HUES64 (cell line): Measurements from ENCODE around the gene MAMSTR.
A peak's percentile ranks its signal among the peaks of the same experiment; 100 is the strongest.
"Not testable (repeated sequence)": the region's sequence is repeated elsewhere in the genome, so short reads cannot be mapped to it uniquely, and the experiment has no call there.

Experiments
- H3K27ac ChIP-seq: 2 replicates; pipeline ENCODE4 v1.7.0; 2013; ENCODE audit warnings: low read depth, low read length, inconsistent platforms
- H3K27me3 ChIP-seq: 2 replicates; pipeline ENCODE4 v1.6.1; 2013; ENCODE audit warnings: mild to moderate bottlenecking, low read length; ENCODE audit not compliant: insufficient read depth
- H3K36me3 ChIP-seq: 2 replicates; pipeline ENCODE4 v1.6.1; 2013; ENCODE audit warnings: mild to moderate bottlenecking, low read length; ENCODE audit not compliant: insufficient read depth
- H3K4me1 ChIP-seq: 2 replicates; pipeline ENCODE4 v1.6.1; 2013; ENCODE audit warnings: mild to moderate bottlenecking, low read length, moderate library complexity; ENCODE audit not compliant: insufficient read depth
- H3K4me3 ChIP-seq: 2 replicates; pipeline ENCODE4 v1.5.1; 2013; ENCODE audit warnings: mild to moderate bottlenecking, low read length, moderate library complexity
- H3K9ac ChIP-seq: 2 replicates; pipeline ENCODE4 v1.6.1; 2013; ENCODE audit warnings: mild to moderate bottlenecking, low read depth, low read length
- H3K9me3 ChIP-seq: 2 replicates; pipeline ENCODE4 v1.6.1; 2013; ENCODE audit warnings: low read depth, low read length; ENCODE audit not compliant: insufficient read depth
- WGBS: fragments of 150-250, 120-280 bp; methylation state at CpG from one replicate; pipeline ENCODE4 v1.1.7; 2013; ENCODE audit warnings: missing lambda C conversion rate; 5-methylcytosine and 5-hydroxymethylcytosine counted together

The MAMSTR gene

DNA sequence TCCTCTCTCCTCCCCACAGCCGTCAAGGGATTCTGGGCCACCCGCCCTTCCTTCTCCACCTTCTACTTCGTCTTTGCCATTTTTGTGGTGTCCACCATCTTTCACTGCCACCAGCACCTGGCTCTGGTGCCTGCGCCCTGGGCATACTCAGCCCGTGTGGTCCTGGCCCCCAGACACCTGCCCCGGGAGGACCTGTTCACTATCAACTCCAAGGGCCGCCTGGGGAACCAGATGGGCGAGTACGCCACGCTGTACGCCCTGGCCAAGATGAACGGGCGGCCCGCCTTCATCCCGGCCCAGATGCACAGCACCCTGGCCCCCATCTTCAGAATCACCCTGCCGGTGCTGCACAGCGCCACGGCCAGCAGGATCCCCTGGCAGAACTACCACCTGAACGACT lies 39.5 kb downstream of the MAMSTR start:
- H3K27ac ChIP-seq, H3K36me3 ChIP-seq, H3K4me1 ChIP-seq, H3K27me3 ChIP-seq, H3K9me3 ChIP-seq, H3K9ac ChIP-seq, H3K4me3 ChIP-seq: not testable (repeated sequence)
- 94% methylated on average over 14 of the region's 19 CpGs for WGBS

DNA sequence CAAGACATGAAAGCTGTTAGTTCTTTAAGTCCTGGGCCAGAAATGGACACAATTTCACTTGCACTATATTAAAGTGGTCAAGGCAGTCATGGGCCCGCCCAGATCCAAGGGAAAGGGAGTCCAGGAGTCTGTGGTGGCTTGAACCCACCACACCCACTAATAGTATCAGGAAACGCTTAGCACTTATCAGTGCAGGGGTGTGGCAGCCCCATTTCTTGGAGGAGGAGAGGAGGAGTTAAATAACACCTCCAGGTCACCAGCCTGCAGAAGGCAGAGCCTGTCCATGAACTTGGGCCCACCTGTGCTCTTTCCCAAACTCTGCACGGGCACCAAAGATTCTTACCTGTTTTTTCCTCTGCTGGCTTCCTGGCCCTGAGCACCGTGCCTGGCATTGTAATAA lies 41.3 kb downstream of the MAMSTR start:
- H3K9ac ChIP-seq = no peak overlapping the region
- H3K4me1 ChIP-seq = peaks cover 24% of the 10 kb centered on the region
- 86% methylated on average over 3 of the region's 4 CpGs for WGBS
- H3K4me3 ChIP-seq = no peak overlapping the region
- H3K27ac ChIP-seq = no peak overlapping the region
- H3K9me3 ChIP-seq = no peaks in the 10 kb centered on the region
- H3K27me3 ChIP-seq = peaks cover 11% of the 10 kb centered on the region
- no peaks in the 10 kb centered on the region for H3K36me3 ChIP-seq

DNA sequence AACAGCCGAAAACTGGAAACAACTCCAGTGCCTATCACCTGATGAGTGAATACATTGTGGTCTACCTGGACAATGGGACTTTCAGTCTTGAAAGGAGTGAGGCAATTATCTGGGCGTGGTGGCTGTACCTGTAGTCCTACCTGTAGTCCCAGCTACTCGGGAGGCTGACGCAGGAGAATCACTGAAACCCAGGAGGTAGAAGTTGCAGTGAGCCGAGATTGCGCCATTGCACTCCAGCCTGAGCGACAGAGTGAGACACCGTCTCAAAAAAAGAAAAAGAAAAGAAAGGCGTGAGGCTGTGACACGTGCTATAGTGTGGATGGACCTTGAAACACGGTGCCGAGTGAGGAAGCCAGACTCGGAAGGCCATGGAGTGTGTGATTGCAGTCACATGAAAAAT lies 42.6 kb downstream of the MAMSTR start:
- peaks cover 25% of the 10 kb centered on the region for H3K4me1 ChIP-seq
- no peak overlapping the region for H3K9ac ChIP-seq
- WGBS = 93% methylated on average over 13 of the region's 13 CpGs
- H3K9me3 ChIP-seq = no peaks in the 10 kb centered on the region
- H3K36me3 ChIP-seq = no peaks in the 10 kb centered on the region
- peaks cover 11% of the 10 kb centered on the region for H3K27me3 ChIP-seq
- no peak overlapping the region for H3K27ac ChIP-seq
- H3K4me3 ChIP-seq = no peak overlapping the region

GRCh38 chr19:48676487-48676886 lies 43.0 kb downstream of the MAMSTR start:
- H3K9ac ChIP-seq = no peak overlapping the region
- no peak overlapping the region for H3K4me3 ChIP-seq
- H3K27ac ChIP-seq = no peak overlapping the region
- peaks cover 25% of the 10 kb centered on the region for H3K4me1 ChIP-seq
- H3K9me3 ChIP-seq = no peaks in the 10 kb centered on the region
- WGBS = 91% methylated on average over 17 of the region's 17 CpGs
- H3K27me3 ChIP-seq = peaks cover 11% of the 10 kb centered on the region
- H3K36me3 ChIP-seq = no peaks in the 10 kb centered on the region

GRCh38 chr19:48674921-48675824 lies 44.4 kb downstream of the MAMSTR start:
- peaks cover 11% of the 10 kb centered on the region for H3K27me3 ChIP-seq
- no peaks in the 10 kb centered on the region for H3K9me3 ChIP-seq
- no peak overlapping the region for H3K4me3 ChIP-seq
- no peak overlapping the region for H3K27ac ChIP-seq
- WGBS = 39% methylated on average over 28 of the region's 28 CpGs
- H3K4me1 ChIP-seq = peaks cover 25% of the 10 kb centered on the region
- no peak overlapping the region for H3K9ac ChIP-seq
- no peaks in the 10 kb centered on the region for H3K36me3 ChIP-seq

DNA sequence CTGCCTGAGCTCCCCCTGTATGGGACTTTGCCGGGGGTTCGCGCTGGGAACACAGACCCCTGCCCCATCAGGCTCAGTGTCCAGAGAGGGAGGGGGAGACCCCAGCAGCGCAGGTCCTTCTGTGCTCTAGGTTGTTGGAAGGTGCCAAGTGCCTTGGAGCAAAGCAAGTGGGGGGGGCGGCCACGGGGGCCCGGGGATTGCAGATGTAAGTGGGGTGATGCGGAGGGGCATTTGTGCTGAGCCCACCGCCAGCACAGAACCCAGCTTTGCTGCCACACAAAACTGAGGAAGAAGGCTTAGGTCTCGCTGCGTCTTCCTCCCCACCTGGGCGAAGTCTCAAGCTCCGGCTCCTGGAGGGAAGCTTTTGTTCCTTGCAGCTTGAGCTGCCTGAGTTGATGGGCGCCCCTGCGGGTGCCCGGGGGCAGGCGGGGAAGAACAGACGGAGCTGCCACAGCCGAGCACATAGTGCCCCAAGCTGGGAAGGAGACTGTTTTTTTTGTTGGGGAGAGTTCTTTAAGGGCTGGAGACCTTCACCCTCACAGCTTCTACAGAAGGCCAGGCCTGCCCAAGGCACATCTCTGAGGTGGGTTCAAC lies 45.2 kb downstream of the MAMSTR start:
- Histone ChIP-seq H3K27ac (no peak overlapping the region), H3K36me3 (no peaks in the 10 kb centered on the region), H3K4me1 (peaks cover 25% of the 10 kb centered on the region), H3K4me3 (no peak overlapping the region), H3K9ac (no peak overlapping the region), H3K9me3 (no peaks in the 10 kb centered on the region), H3K27me3 (peaks cover 11% of the 10 kb centered on the region)
- whole genome bisulfite sequencing = 23% methylated on average over 19 of the region's 19 CpGs

- peaks cover 25% of the 10 kb centered on the region for H3K4me1 ChIP-seq
- H3K9me3 ChIP-seq = no peaks in the 10 kb centered on the region
- WGBS = 40% methylated on average over 25 of the region's 25 CpGs
- no peak overlapping the region for H3K9ac ChIP-seq
- H3K36me3 ChIP-seq = no peaks in the 10 kb centered on the region
- H3K27ac ChIP-seq = no peak overlapping the region
- peaks cover 11% of the 10 kb centered on the region for H3K27me3 ChIP-seq
- H3K4me3 ChIP-seq = peak overlapping the region; percentile 26; the same call in 1 of the 2 replicates
These were observed 46.0 kb downstream of the MAMSTR start for GRCh38 chr19:48673436-48674100.

- no peak within 1 kb of the TSS for H3K9ac ChIP-seq
- H3K4me3 ChIP-seq = peak within 1 kb of the TSS; percentile 26; the same call in 1 of the 2 replicates
- H3K27me3 ChIP-seq = peaks cover 11% of the 10 kb centered on the region
- no peaks in the 10 kb centered on the region for H3K9me3 ChIP-seq
- H3K4me1 ChIP-seq = peaks cover 25% of the 10 kb centered on the region
- no peak within 1 kb of the TSS for H3K27ac ChIP-seq
- H3K36me3 ChIP-seq = no peaks in the 10 kb centered on the region
- 45% methylated on average over 25 of the region's 25 CpGs for WGBS
These were observed 46.5 kb downstream of the MAMSTR start, which contains the start of gene NTN5 for GRCh38 chr19:48672994-48673393. NTN5 (minus strand) TSS chr19:48673017; CDS start chr19:48670986, 2,031 bp downstream.

DNA sequence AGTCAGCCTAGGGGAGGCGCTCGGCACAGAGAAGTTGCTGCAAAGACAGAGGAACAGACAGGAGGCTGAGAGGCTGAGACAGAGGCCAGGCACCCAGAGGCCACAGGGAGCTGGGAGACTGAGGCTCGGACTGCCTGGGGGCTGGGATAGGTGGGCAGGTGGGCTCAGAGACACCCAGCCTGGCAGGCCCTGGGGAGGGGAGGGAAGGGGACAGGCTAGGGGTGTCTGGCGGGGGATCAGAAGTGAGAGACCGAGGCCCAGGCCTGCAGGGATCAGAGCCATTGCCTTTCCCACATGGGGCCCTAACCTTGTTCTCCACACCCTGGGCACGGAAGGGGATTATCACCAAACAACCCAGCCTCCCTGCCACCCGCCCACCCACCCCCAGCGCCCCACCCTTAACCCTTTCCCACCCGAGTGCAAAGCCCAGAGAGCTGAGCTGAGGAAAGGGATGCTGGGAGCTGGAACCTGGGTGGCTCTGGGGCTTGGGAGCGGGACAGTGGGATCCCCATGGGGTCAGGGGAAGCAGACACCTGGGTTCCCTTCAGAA lies 48.0 kb downstream of the MAMSTR start:
- H3K27me3 ChIP-seq = peaks cover 11% of the 10 kb centered on the region
- no peak overlapping the region for H3K27ac ChIP-seq
- H3K9ac ChIP-seq = no peak overlapping the region

DNA sequence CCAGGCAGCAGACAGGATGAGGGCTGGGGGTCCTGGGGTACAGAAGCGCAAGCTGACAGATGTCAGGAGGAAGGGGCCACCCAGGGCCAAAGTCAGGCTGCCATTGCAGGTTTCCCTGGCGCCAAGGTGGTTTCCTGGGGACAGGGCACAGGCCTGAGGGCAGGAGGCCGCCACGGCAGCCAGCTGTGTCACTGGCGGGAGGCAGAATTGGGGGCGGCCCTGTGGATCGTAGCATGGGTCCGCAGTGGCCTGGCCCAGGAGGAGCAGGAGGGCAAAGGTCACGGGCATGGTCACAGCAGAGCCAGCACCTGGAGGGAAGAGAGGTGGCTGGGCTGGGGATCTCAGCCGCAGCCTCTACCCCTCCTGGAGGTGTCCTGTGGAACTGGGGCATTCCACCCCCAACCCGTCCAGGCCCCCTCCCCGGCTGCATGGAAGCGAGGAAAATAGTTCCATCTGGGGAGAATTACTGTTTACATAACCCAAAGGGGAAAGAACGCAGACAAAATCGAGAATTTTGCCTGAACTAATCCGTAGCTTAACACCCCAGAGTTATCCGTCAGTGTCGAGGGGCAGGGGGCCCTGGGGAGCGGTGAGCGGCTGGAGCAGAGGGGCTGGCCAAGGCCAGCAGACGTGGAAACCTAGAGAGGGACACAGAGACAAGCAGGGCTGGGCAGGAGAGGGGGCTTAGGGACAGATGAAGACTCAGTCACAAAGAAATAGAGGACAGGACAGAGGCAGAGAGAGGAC lies 48.7 kb downstream of the MAMSTR start:
- Histone ChIP-seq H3K27me3 (peaks cover 11% of the 10 kb centered on the region), H3K36me3 (no peaks in the 10 kb centered on the region), H3K9ac (no peak overlapping the region), H3K27ac (no peak overlapping the region), H3K4me1 (peaks cover 25% of the 10 kb centered on the region), H3K9me3 (no peaks in the 10 kb centered on the region), H3K4me3 (no peak overlapping the region)
- WGBS = 88% methylated on average over 21 of the region's 21 CpGs

More for the DNA sequence above, 48.0 kb downstream of the MAMSTR start:
- H3K4me1 ChIP-seq = peaks cover 25% of the 10 kb centered on the region
- no peaks in the 10 kb centered on the region for H3K9me3 ChIP-seq
- no peak overlapping the region for H3K4me3 ChIP-seq
- 84% methylated on average over 4 of the region's 10 CpGs for WGBS
- H3K36me3 ChIP-seq = no peaks in the 10 kb centered on the region
